Measurements from ENCODE around the gene MYBPC2. TPM values are rescaled to one million over a fixed set of nuclear protein-coding genes. Genes with fewer than 3 reads are reported as not detected.

Gene MYBPC2
- total and polyA plus RNA-seq, 10 donors = 0.28 to 1.7 (median 0.42) TPM; not detected in 2

DNA sequence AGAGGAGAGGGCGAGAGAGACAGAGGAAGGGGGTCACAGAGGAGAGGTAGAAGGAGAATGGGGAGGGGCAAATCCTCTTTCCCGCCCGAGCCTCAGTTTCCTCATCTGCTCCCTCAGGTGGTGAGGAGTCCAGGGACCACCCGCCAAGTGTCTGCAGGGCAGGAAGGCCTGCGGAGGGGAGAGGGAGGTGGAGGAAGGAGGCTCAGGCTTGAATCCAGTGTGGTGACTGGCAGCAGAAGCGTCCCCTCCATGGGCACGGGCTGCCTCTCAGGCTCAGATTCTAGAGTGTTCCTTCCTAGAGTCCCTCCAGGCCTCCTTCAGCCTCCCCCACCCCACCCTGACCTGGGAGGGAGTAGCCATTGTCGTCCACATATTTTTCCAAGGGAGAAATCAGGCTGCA lies 60.5 kb downstream of the MYBPC2 start:
- Histone ChIP-seq H3K4me1 (peaks cover 0 to 29% (median 11%) of the 10 kb centered on the region in 6 donors), H3K36me3 (peaks cover 0 to 11% (median 2%) of the 10 kb centered on the region in 6 donors), H3K27me3 (replicated peaks in 1 of 7) (peaks cover 0 to 8% (median 0%) of the 10 kb centered on the region in 7 donors), H3K9me3 (no peaks in the 10 kb centered on the region), H3K27ac (no peak overlapping the region), H3K4me3 (no peak overlapping the region)
- 65 to 82% (median 78%) methylated on average over 7 to 8 of the region's 8 CpGs for WGBS, 5 donors
- DNase-seq = peak; percentile 29
- intact Hi-C loops (cut with DNase I; ENCODE audit: low total_unique reads) = no loop called here
- TF ChIP-seq POLR2A (IDR thresholded peaks at IDR 0.05) = no peak
- TF ChIP-seq POLR2AphosphoS5 (IDR thresholded peaks at IDR 0.05) = no peak
- no peak for TF ChIP-seq CTCF (IDR thresholded peaks at IDR 0.05 in 8 of 11, conservative IDR thresholded peaks at IDR 0.05 in 3 of 11)

GRCh38 chr19:50494186-50495019 lies 61.7 kb downstream of the MYBPC2 start:
- DNase-seq = peak; percentile 14
- 61 to 74% (median 68%) methylated on average over 6 to 7 of the region's 7 CpGs for WGBS, 5 donors
- peaks cover 0 to 11% (median 2%) of the 10 kb centered on the region in 6 donors for H3K36me3 ChIP-seq
- H3K4me1 ChIP-seq = peaks cover 0 to 25% (median 11%) of the 10 kb centered on the region in 6 donors
- no peak overlapping the region for H3K4me3 ChIP-seq
- H3K9me3 ChIP-seq = no peaks in the 10 kb centered on the region
- intact Hi-C loops (cut with DNase I; ENCODE audit: low total_unique reads) = no loop called here
- H3K27ac ChIP-seq = no peak overlapping the region
- TF ChIP-seq POLR2A (IDR thresholded peaks at IDR 0.05) (no peak), CTCF (IDR thresholded peaks at IDR 0.05 in 8 of 11, conservative IDR thresholded peaks at IDR 0.05 in 3 of 11) (no peak), POLR2AphosphoS5 (IDR thresholded peaks at IDR 0.05) (no peak)
- peaks cover 0 to 8% (median 0%) of the 10 kb centered on the region in 7 donors for H3K27me3 ChIP-seq (replicated peaks in 1 of 7)

GRCh38 chr19:50495020-50495531 lies 62.4 kb downstream of the MYBPC2 start:
- Histone ChIP-seq H3K4me1 (peaks cover 0 to 22% (median 11%) of the 10 kb centered on the region in 6 donors), H3K27me3 (replicated peaks in 1 of 7) (peaks cover 0 to 8% (median 0%) of the 10 kb centered on the region in 7 donors), H3K27ac (no peak overlapping the region), H3K9me3 (no peaks in the 10 kb centered on the region), H3K4me3 (no peak overlapping the region), H3K36me3 (peaks cover 0 to 9% (median 2%) of the 10 kb centered on the region in 6 donors)
- TF ChIP-seq POLR2A (IDR thresholded peaks at IDR 0.05) = no peak
- TF ChIP-seq CTCF (IDR thresholded peaks at IDR 0.05 in 8 of 11, conservative IDR thresholded peaks at IDR 0.05 in 3 of 11) = no peak
- TF ChIP-seq POLR2AphosphoS5 (IDR thresholded peaks at IDR 0.05) = no peak
- no peak for DNase-seq
- intact Hi-C loops (cut with DNase I; ENCODE audit: low total_unique reads) = no loop called here
- WGBS, 5 donors = 90 to 97% (median 91%) methylated on average over 5 of the region's 5 CpGs

Measured in spleen (tissue), 11 donors.